H9 (cell line): Measurements from ENCODE around the gene ST8SIA2. TPM values are rescaled to one million over a fixed set of nuclear protein-coding genes. Genes with fewer than 3 reads are reported as not detected.

ENCODE experiments used
- DNase-seq: peaks from one replicate; pipeline ENCODE4 v3.0.0-alpha.2; 2017
- H2AFZ ChIP-seq: one replicate; pipeline ENCODE4 v1.6.1; 2013; ENCODE audit warnings: mild to moderate bottlenecking, low read length, control low read depth, moderate library complexity
- H2AK5ac ChIP-seq: 2 replicates; pipeline ENCODE4 v1.6.1; 2013; ENCODE audit warnings: low read length, control low read depth, mixed read lengths; ENCODE audit not compliant: insufficient read length
- H2BK120ac ChIP-seq: one replicate; pipeline ENCODE4 v1.6.1; 2013; ENCODE audit warnings: low read depth, mild to moderate bottlenecking, low read length, control low read depth, inconsistent platforms; ENCODE audit not compliant: poor library complexity, severe bottlenecking
- H2BK12ac ChIP-seq: 2 replicates; pipeline ENCODE4 v1.6.1; 2013; ENCODE audit warnings: low read length, control low read depth, mixed read lengths, low read depth; ENCODE audit not compliant: insufficient read length
- H2BK15ac ChIP-seq: 2 replicates; pipeline ENCODE4 v1.6.1; 2013; ENCODE audit warnings: low read depth, low read length, control low read depth
- H2BK20ac ChIP-seq: one replicate; pipeline ENCODE4 v1.6.1; 2013; ENCODE audit warnings: low read depth, mild to moderate bottlenecking, low read length, control low read depth, inconsistent platforms; ENCODE audit not compliant: poor library complexity, severe bottlenecking
- H2BK5ac ChIP-seq: 2 replicates; pipeline ENCODE4 v1.6.1; 2013; ENCODE audit warnings: low read length, control low read depth, mixed read lengths; ENCODE audit not compliant: insufficient read length
- H3K14ac ChIP-seq: 2 replicates; pipeline ENCODE4 v1.6.1; 2013; ENCODE audit warnings: low read length, control low read depth; ENCODE audit not compliant: insufficient read depth
- H3K18ac ChIP-seq: 2 replicates; pipeline ENCODE4 v1.6.1; 2013; ENCODE audit warnings: low read depth, mild to moderate bottlenecking, mixed read lengths, low read length, control low read depth; ENCODE audit not compliant: insufficient read length
- H3K23ac ChIP-seq: 2 replicates; pipeline ENCODE4 v1.6.1; 2013; ENCODE audit warnings: low read length, control low read depth, mixed read lengths, low read depth; ENCODE audit not compliant: insufficient read length
- H3K23me2 ChIP-seq: 2 replicates; pipeline ENCODE4 v1.6.1; 2013; ENCODE audit warnings: low read depth, mild to moderate bottlenecking, mixed read lengths, low read length, control low read depth; ENCODE audit not compliant: insufficient read length, poor library complexity, severe bottlenecking
- H3K27ac ChIP-seq: 2 replicates; pipeline ENCODE4 v1.5.1; 2013; ENCODE audit warnings: low read length, control low read depth, mixed read lengths, low read depth; ENCODE audit not compliant: insufficient read length
- H3K27me3 ChIP-seq: 2 replicates; pipeline ENCODE4 v1.6.1; 2013; ENCODE audit warnings: low read length, control low read depth, inconsistent platforms; ENCODE audit not compliant: insufficient read depth
- H3K4ac ChIP-seq: 2 replicates; pipeline ENCODE4 v1.6.1; 2013; ENCODE audit warnings: low read depth, mild to moderate bottlenecking, control low read depth, inconsistent platforms, low read length, moderate library complexity
- H3K4me1 ChIP-seq: 2 replicates; pipeline ENCODE4 v1.6.1; 2013; ENCODE audit warnings: low read length, control low read depth, inconsistent platforms; ENCODE audit not compliant: insufficient read depth
- H3K4me2 ChIP-seq: 2 replicates; pipeline ENCODE4 v1.6.1; 2013; ENCODE audit warnings: low read length, control low read depth, mixed read lengths; ENCODE audit not compliant: insufficient read length, insufficient read depth
- H3K56ac ChIP-seq: 2 replicates; pipeline ENCODE4 v1.6.1; 2013; ENCODE audit warnings: low read depth, mild to moderate bottlenecking, mixed read lengths, low read length, control low read depth; ENCODE audit not compliant: insufficient read length
- H3K79me1 ChIP-seq: 2 replicates; pipeline ENCODE4 v1.6.1; 2013; ENCODE audit warnings: low read depth, mild to moderate bottlenecking, moderate library complexity, low read length, control low read depth, inconsistent platforms; ENCODE audit not compliant: insufficient read depth, poor library complexity, severe bottlenecking
- H3K79me2 ChIP-seq: 2 replicates; pipeline ENCODE4 v1.6.1; 2013; ENCODE audit warnings: low read length, control low read depth, inconsistent platforms; ENCODE audit not compliant: insufficient read depth
- H3K9ac ChIP-seq: 2 replicates; pipeline ENCODE4 v1.6.1; 2013; ENCODE audit warnings: low read length, control low read depth, mixed read lengths; ENCODE audit not compliant: insufficient read length; ENCODE audit errors: extremely low read depth
- H3K9me3 ChIP-seq: one replicate; pipeline ENCODE4 v1.6.1; 2013; ENCODE audit warnings: low read depth, low read length, inconsistent platforms; ENCODE audit not compliant: control insufficient read depth
- H3T11ph ChIP-seq: one replicate; pipeline ENCODE4 v1.6.1; 2013; ENCODE audit warnings: mild to moderate bottlenecking, low read length, control low read depth, inconsistent platforms
- H4K20me1 ChIP-seq: one replicate; pipeline ENCODE4 v1.6.1; 2013; ENCODE audit not compliant: control insufficient read depth, insufficient read length, insufficient read depth
- H4K5ac ChIP-seq: 2 replicates; pipeline ENCODE4 v1.6.1; 2013; ENCODE audit warnings: low read depth, mild to moderate bottlenecking, mixed read lengths, low read length, control low read depth; ENCODE audit not compliant: insufficient read length
- H4K8ac ChIP-seq: replicated peaks from 2 replicates; pipeline ENCODE4 v1.6.1; 2013; ENCODE audit warnings: low read length, control low read depth, mixed read lengths, low read depth; ENCODE audit not compliant: insufficient read length
- H4K91ac ChIP-seq: 2 replicates; pipeline ENCODE4 v1.6.1; 2013; ENCODE audit warnings: low read depth, mild to moderate bottlenecking, moderate library complexity, mixed read lengths, low read length, control low read depth; ENCODE audit not compliant: insufficient read length
- H3K27ac Mint-ChIP-seq, 3 experiments: 2 replicates in 2 of 3; 3 replicates in 1 of 3; pipeline ENCODE4 v1.8.0; 2020 to 2021; ENCODE audit warnings: mixed read lengths in 3 of 3, mild to moderate bottlenecking in 1 of 3, moderate library complexity in 1 of 3
- H3K27me3 Mint-ChIP-seq: 2 replicates; pipeline ENCODE4 v1.8.0; 2021; ENCODE audit warnings: low read depth, mild to moderate bottlenecking, moderate library complexity, mixed read lengths
- H3K36me3 Mint-ChIP-seq, 3 experiments: 2 replicates in 2 of 3; 3 replicates in 1 of 3; pipeline ENCODE4 v1.8.0; 2020 to 2021; ENCODE audit warnings: low read depth in 3 of 3, mixed read lengths in 3 of 3; ENCODE audit not compliant: insufficient read depth in 1 of 3
- H3K4me1 Mint-ChIP-seq, 2 experiments: 2 replicates each; pipeline ENCODE4 v1.8.0; 2020; ENCODE audit warnings: mixed read lengths in 2 of 2
- H3K4me3 Mint-ChIP-seq, 2 experiments: 2 replicates in 1 of 2; 3 replicates in 1 of 2; pipeline ENCODE4 v1.8.0; 2020 to 2021; ENCODE audit warnings: mild to moderate bottlenecking in 2 of 2, mixed read lengths in 2 of 2, moderate library complexity in 1 of 2
- H3K9me3 Mint-ChIP-seq, 2 experiments: 2 replicates in 1 of 2; 3 replicates in 1 of 2; pipeline ENCODE4 v1.8.0; 2020; ENCODE audit warnings: mild to moderate bottlenecking in 2 of 2, mixed read lengths in 2 of 2, moderate library complexity in 1 of 2
- CTCF ChIP-seq: fragments of 200-600 bp; sonication (generic); conservative IDR thresholded peaks from 3 replicates; pipeline ENCODE4 v1.8.0; 2021; ENCODE audit warnings: antibody characterized with exemption, mild to moderate bottlenecking
- WGBS: extraction: QIAGEN DNeasy Blood & Tissue Kit; methylation state at CpG from one replicate; pipeline ENCODE4 v1.1.7; 2013; ENCODE audit warnings: missing lambda C conversion rate, low lambda C conversion rate, mixed read lengths; ENCODE audit not compliant: insufficient read length; ENCODE audit errors: extremely low coverage; 5-methylcytosine and 5-hydroxymethylcytosine counted together
- total RNA-seq: library from RNA; stranded (reverse); gene quantifications from 2 replicates; pipeline ENCODE4 v1.2.1, GENCODE V29; 2021

The ST8SIA2 gene
- total RNA-seq, 1 experiment from 2014 or later = 1.8 TPM

- Histone ChIP-seq H3K56ac (no peak overlapping the region), H3K4me1 (peaks cover 4% of the 10 kb centered on the region; the same call in 1 of the 2 replicates), H3K23me2 (peaks cover 14% of the 10 kb centered on the region), H2AK5ac (no peak overlapping the region), H3K27ac (no peak overlapping the region), H4K91ac (no peak overlapping the region), H2BK120ac (no peak overlapping the region), H3T11ph (no peak overlapping the region), H3K79me2 (no peaks in the 10 kb centered on the region), H2BK5ac (no peak overlapping the region), H3K18ac (no peak overlapping the region), H3K4me2 (peak overlapping the region; percentile 59), H3K9me3 (no peaks in the 10 kb centered on the region), H2BK20ac (no peak overlapping the region), H3K27me3 (peaks cover 19% of the 10 kb centered on the region; the same call in 1 of the 2 replicates), H2BK15ac (no peak overlapping the region), H3K4ac (no peak overlapping the region), H2AFZ (no peak overlapping the region), H3K9ac (no peak overlapping the region), H4K20me1 (no peaks in the 10 kb centered on the region), H2BK12ac (no peak overlapping the region), H3K79me1 (no peaks in the 10 kb centered on the region), H4K5ac (no peak overlapping the region), H3K14ac (no peak overlapping the region), H3K23ac (no peak overlapping the region), H4K8ac (no peak overlapping the region)
- H3K9me3 Mint-ChIP-seq = no peaks in the 10 kb centered on the region; a peak in 1 of 5 replicates
- H3K27me3 Mint-ChIP-seq = peaks cover 96% of the 10 kb centered on the region
- peaks cover 0 to 5% (median 2%) of the 10 kb centered on the region in 3 experiments; a peak in 4 of 7 replicates for H3K36me3 Mint-ChIP-seq
- peak overlapping the region; percentile 84 to 97 for H3K4me3 Mint-ChIP-seq
- peaks cover 21 to 25% of the 10 kb centered on the region in 2 experiments for H3K4me1 Mint-ChIP-seq
- no CpG with 5 or more reads among the region's 34 CpGs for WGBS
- no peak overlapping the region; a peak in 1 of 7 replicates for H3K27ac Mint-ChIP-seq
- TF ChIP-seq CTCF = no peak
- no peak for DNase-seq
These were observed 263 bp downstream of the ST8SIA2 start for GRCh38 chr15:92393980-92394308.
